Measurements from ENCODE around the gene TASOR.

DNA sequence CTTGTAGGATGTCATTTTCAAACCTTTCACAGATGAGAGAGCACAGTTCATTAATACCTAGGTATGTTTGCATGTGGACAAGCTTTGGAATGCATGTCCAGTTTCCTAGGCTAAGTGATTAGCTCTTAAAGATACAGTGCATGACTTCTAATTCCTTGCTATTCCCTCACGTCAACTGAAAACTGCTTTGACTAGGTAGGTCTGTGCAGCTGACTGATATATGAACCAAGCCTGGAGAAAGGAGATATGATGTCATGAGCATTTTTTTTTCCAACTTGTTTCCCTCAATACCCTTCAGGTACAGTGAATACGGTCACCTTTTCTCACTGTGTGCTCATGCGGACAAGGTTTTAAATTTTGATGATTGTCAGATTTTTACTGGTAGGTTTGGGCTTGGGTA, 41.6 kb upstream of the TASOR start:
- TF ChIP-seq, protein P1, sequence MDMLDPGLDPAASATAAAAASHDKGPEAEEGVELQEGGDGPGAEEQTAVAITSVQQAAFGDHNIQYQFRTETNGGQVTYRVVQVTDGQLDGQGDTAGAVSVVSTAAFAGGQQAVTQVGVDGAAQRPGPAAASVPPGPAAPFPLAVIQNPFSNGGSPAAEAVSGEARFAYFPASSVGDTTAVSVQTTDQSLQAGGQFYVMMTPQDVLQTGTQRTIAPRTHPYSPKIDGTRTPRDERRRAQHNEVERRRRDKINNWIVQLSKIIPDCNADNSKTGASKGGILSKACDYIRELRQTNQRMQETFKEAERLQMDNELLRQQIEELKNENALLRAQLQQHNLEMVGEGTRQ (CRISPR knock-in tag; IDR thresholded peaks at IDR 0.05): no peak
- TF ChIP-seq PCBP1 (IDR thresholded peaks at IDR 0.05; ENCODE audit: low read depth, low read length, poor library complexity, severe bottlenecking): no peak
- TF ChIP-seq ZNF253 (CRISPR knock-in tag; conservative IDR thresholded peaks at IDR 0.05): no peak
- no peak for TF ChIP-seq SIN3A (IDR thresholded peaks at IDR 0.05; ENCODE audit: borderline replicate concordance in 2 of 2, control insufficient read depth in 1 of 2, low read depth in 2 of 2, low read length in 2 of 2)
- TF ChIP-seq, protein P2, sequence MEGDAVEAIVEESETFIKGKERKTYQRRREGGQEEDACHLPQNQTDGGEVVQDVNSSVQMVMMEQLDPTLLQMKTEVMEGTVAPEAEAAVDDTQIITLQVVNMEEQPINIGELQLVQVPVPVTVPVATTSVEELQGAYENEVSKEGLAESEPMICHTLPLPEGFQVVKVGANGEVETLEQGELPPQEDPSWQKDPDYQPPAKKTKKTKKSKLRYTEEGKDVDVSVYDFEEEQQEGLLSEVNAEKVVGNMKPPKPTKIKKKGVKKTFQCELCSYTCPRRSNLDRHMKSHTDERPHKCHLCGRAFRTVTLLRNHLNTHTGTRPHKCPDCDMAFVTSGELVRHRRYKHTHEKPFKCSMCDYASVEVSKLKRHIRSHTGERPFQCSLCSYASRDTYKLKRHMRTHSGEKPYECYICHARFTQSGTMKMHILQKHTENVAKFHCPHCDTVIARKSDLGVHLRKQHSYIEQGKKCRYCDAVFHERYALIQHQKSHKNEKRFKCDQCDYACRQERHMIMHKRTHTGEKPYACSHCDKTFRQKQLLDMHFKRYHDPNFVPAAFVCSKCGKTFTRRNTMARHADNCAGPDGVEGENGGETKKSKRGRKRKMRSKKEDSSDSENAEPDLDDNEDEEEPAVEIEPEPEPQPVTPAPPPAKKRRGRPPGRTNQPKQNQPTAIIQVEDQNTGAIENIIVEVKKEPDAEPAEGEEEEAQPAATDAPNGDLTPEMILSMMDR (IDR thresholded peaks at IDR 0.05 in 2 of 3, conservative IDR thresholded peaks at IDR 0.05 in 1 of 3; ENCODE audit: insufficient read depth in 2 of 3, low read depth in 1 of 3, low read length in 3 of 3): no peak
- no peak for TF ChIP-seq ETV6 (IDR thresholded peaks at IDR 0.05; ENCODE audit: borderline replicate concordance in 1 of 2, low read depth in 2 of 2, low read length in 1 of 2)
- TF ChIP-seq ETV6 (CRISPR knock-in tag; IDR thresholded peaks at IDR 0.05; ENCODE audit: borderline replicate concordance): no peak
- TF ChIP-seq HCFC1 (IDR thresholded peaks at IDR 0.05; ENCODE audit: low read depth, low read length): no peak
- no peak for TF ChIP-seq ZZZ3 (IDR thresholded peaks at IDR 0.05)
- no peak for TF ChIP-seq PRPF4 (IDR thresholded peaks at IDR 0.05; ENCODE audit: insufficient read depth, low read depth, low read length, poor library complexity, severe bottlenecking)
- no peak for TF ChIP-seq FOS (IDR thresholded peaks at IDR 0.05; ENCODE audit: extremely low read depth, insufficient read length)
- no peak for TF ChIP-seq HDAC6 (IDR thresholded peaks at IDR 0.05; ENCODE audit: low read depth, low read length)
- no peak for TF ChIP-seq RBM14 (IDR thresholded peaks at IDR 0.05; ENCODE audit: borderline replicate concordance, insufficient read depth, low read depth, low read length)
